ENCODE measurements around the gene HES4.
"Not testable (repeated sequence)": the region's sequence is repeated elsewhere in the genome, so short reads cannot be mapped to it uniquely, and the experiment has no call there.

HES4 gene

GRCh38 chr1:1014799-1015681 is 15.1 kb upstream of the HES4 start:
- no peaks in the 10 kb centered on the region for H3K9me3 ChIP-seq (ENCODE audit: control insufficient read depth, insufficient read depth, low read length)
- no peaks in the 10 kb centered on the region for H3K27me3 ChIP-seq (ENCODE audit: control insufficient read depth, insufficient read depth, low read length)
- no peaks in the 10 kb centered on the region for H3K36me3 ChIP-seq (ENCODE audit: control insufficient read depth, insufficient read depth, low read length)
- H3K9ac ChIP-seq (ENCODE audit: low read depth, low read length) = no peak overlapping the region
- H3K4me3 ChIP-seq (ENCODE audit: low read depth, low read length) = no peak overlapping the region
- H3K4me1 ChIP-seq (ENCODE audit: control insufficient read depth, insufficient read depth, low read length) = peaks cover 16% of the 10 kb centered on the region; the same call in 1 of the 2 replicates
- H3K27ac ChIP-seq (ENCODE audit: low read depth, low read length) = no peak overlapping the region

- Histone ChIP-seq H3K27me3 (ENCODE audit: control insufficient read depth, insufficient read depth, low read length) (no peaks in the 10 kb centered on the region), H3K36me3 (ENCODE audit: control insufficient read depth, insufficient read depth, low read length) (no peaks in the 10 kb centered on the region), H3K4me1 (ENCODE audit: control insufficient read depth, insufficient read depth, low read length) (peaks cover 16% of the 10 kb centered on the region; the same call in 1 of the 2 replicates), H3K27ac (ENCODE audit: low read depth, low read length) (no peak overlapping the region), H3K4me3 (ENCODE audit: low read depth, low read length) (peak overlapping the region; percentile 77), H3K9ac (ENCODE audit: low read depth, low read length) (peak overlapping the region; percentile 64; the same call in 1 of the 2 replicates), H3K9me3 (ENCODE audit: control insufficient read depth, insufficient read depth, low read length) (no peaks in the 10 kb centered on the region)
Observed at GRCh38 chr1:1013922-1014648, 14.2 kb upstream of the HES4 start.

DNA sequence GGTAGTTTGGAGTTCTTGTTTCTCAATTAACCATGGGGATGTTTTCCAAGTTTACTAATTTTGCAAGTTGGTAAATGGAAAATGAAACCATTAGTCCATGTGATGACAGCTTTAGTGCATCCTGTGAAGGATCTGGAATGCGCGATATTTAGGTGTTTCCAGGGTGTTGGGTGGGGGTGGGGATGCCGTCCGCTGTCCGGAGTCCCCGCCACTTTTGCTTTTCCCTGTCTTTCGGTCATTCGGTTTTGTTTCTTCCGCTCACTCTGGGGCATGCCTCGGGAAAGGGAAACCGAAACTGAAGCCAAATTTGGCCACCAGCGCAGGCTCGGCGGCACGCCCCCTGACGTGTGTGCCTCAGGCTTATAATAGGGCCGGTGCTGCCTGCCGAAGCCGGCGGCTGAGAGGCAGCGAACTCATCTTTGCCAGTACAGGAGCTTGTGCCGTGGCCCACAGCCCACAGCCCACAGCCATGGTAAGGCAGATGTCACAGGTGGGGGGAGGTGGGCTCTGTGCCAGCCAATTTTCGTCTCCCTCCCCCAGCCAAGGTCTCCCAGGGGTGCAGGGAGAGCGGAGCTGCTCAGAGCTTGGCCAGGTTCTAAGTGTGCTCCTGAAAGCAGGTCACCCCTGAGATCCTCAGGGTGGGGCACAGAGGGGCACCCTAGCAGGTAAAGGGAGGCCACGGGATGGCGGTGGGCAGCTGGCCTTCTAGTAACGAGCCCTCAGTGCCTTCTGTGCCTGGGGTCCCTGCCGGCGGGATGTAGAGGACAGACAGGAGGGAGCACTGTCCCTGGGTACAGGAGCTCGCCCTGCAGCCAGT is 13.4 kb upstream of the HES4 start, which contains the start of gene ISG15:
Gene ISG15, plus strand, starts transcription at position 393 of the 817 bp plus-strand sequence. Its CDS starts 77 bp downstream, at position 470.
- Histone ChIP-seq H3K36me3 (ENCODE audit: control insufficient read depth, insufficient read depth, low read length) (no peaks in the 10 kb centered on the region), H3K9ac (ENCODE audit: low read depth, low read length) (peak within 1 kb of the TSS; percentile 64), H3K4me3 (ENCODE audit: low read depth, low read length) (peak within 1 kb of the TSS; percentile 77), H3K27me3 (ENCODE audit: control insufficient read depth, insufficient read depth, low read length) (no peaks in the 10 kb centered on the region), H3K27ac (ENCODE audit: low read depth, low read length) (peak within 1 kb of the TSS; percentile 86), H3K9me3 (ENCODE audit: control insufficient read depth, insufficient read depth, low read length) (no peaks in the 10 kb centered on the region), H3K4me1 (ENCODE audit: control insufficient read depth, insufficient read depth, low read length) (peaks cover 16% of the 10 kb centered on the region; the same call in 1 of the 2 replicates)

DNA sequence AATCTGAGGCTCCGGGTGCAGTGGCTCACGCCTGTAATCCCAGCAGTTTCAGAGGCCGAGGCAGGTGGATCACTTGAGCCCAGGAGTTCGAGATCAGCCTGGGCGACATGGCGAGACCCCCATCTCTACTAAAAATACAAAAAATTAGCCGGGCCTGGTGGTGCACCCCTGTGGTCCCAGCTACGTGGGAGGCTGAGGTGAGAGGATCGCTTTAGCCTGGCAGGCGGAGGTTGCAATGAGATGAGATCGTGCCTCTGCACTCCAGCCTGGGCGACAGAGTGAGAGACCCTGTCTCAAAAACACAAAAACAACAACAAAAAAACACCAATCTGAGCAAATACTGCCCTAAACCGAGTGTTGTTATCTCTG is 12.8 kb upstream of the HES4 start:
- H3K9me3 ChIP-seq (ENCODE audit: control insufficient read depth, insufficient read depth, low read length); H3K27me3 ChIP-seq (ENCODE audit: control insufficient read depth, insufficient read depth, low read length); H3K36me3 ChIP-seq (ENCODE audit: control insufficient read depth, insufficient read depth, low read length): not testable (repeated sequence)
- H3K9ac ChIP-seq (ENCODE audit: low read depth, low read length) = peak overlapping the region; percentile 53; the same call in 1 of the 2 replicates
- H3K4me3 ChIP-seq (ENCODE audit: low read depth, low read length) = peak overlapping the region; percentile 77
- H3K27ac ChIP-seq (ENCODE audit: low read depth, low read length) = peak overlapping the region; percentile 86
- peaks cover 16% of the 10 kb centered on the region; the same call in 1 of the 2 replicates for H3K4me1 ChIP-seq (ENCODE audit: control insufficient read depth, insufficient read depth, low read length)

DNA sequence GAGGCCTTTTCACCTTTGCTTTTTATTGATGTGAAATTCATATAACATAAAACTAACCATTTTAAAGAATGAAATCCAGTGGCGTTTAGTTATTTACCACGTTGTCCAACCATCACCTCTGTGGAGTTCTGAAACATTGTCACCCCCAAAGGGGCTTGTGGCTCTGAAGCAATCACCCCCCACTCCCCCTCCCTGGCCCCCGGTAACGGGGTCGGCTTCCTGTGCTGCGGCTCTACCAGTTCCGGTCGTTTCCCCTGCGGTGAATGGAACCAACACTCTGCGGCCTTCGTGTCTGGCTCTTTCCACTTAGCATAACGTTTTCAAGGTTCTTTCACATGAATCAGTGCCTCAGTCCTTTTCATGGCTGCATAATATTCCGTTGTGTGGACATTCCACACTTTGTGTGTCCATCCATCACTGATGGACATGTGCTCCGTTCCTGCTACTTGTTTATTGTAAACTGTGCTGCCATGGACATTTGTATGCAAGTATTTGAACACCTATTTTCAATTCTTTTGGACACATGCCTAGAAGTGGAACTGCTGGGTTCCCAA is 11.6 kb upstream of the HES4 start:
- Histone ChIP-seq H3K4me3 (ENCODE audit: low read depth, low read length) (no peak overlapping the region), H3K4me1 (ENCODE audit: control insufficient read depth, insufficient read depth, low read length) (peaks cover 16% of the 10 kb centered on the region; the same call in 1 of the 2 replicates), H3K9ac (ENCODE audit: low read depth, low read length) (no peak overlapping the region), H3K9me3 (ENCODE audit: control insufficient read depth, insufficient read depth, low read length) (no peaks in the 10 kb centered on the region), H3K36me3 (ENCODE audit: control insufficient read depth, insufficient read depth, low read length) (no peaks in the 10 kb centered on the region), H3K27me3 (ENCODE audit: control insufficient read depth, insufficient read depth, low read length) (peaks cover 8% of the 10 kb centered on the region; the same call in 1 of the 2 replicates), H3K27ac (ENCODE audit: low read depth, low read length) (no peak overlapping the region)

- H3K4me3 ChIP-seq (ENCODE audit: low read depth, low read length); H3K27ac ChIP-seq (ENCODE audit: low read depth, low read length); H3K9me3 ChIP-seq (ENCODE audit: control insufficient read depth, insufficient read depth, low read length); H3K36me3 ChIP-seq (ENCODE audit: control insufficient read depth, insufficient read depth, low read length); H3K9ac ChIP-seq (ENCODE audit: low read depth, low read length): not testable (repeated sequence)
- Histone ChIP-seq H3K27me3 (ENCODE audit: control insufficient read depth, insufficient read depth, low read length) (peaks cover 11% of the 10 kb centered on the region), H3K4me1 (ENCODE audit: control insufficient read depth, insufficient read depth, low read length) (peaks cover 18% of the 10 kb centered on the region; the same call in 1 of the 2 replicates)
Observed at GRCh38 chr1:1010131-1010530, 10.2 kb upstream of the HES4 start.

GRCh38 chr1:1006305-1007159 is 6.6 kb upstream of the HES4 start:
- no peak overlapping the region for H3K4me3 ChIP-seq (ENCODE audit: low read depth, low read length)

GRCh38 chr1:1005774-1006304 is 5.9 kb upstream of the HES4 start:
- Histone ChIP-seq H3K27me3 (ENCODE audit: control insufficient read depth, insufficient read depth, low read length) (peaks cover 49% of the 10 kb centered on the region), H3K9ac (ENCODE audit: low read depth, low read length) (no peak overlapping the region), H3K4me1 (ENCODE audit: control insufficient read depth, insufficient read depth, low read length) (peaks cover 3% of the 10 kb centered on the region; the same call in 1 of the 2 replicates), H3K36me3 (ENCODE audit: control insufficient read depth, insufficient read depth, low read length) (no peaks in the 10 kb centered on the region), H3K9me3 (ENCODE audit: control insufficient read depth, insufficient read depth, low read length) (no peaks in the 10 kb centered on the region), H3K27ac (ENCODE audit: low read depth, low read length) (no peak overlapping the region), H3K4me3 (ENCODE audit: low read depth, low read length) (no peak overlapping the region)

More at GRCh38 chr1:1006305-1007159, 6.6 kb upstream of the HES4 start:
- no peak overlapping the region for H3K9ac ChIP-seq (ENCODE audit: low read depth, low read length)
- peaks cover 3% of the 10 kb centered on the region; the same call in 1 of the 2 replicates for H3K4me1 ChIP-seq (ENCODE audit: control insufficient read depth, insufficient read depth, low read length)
- peaks cover 42% of the 10 kb centered on the region for H3K27me3 ChIP-seq (ENCODE audit: control insufficient read depth, insufficient read depth, low read length)
- H3K9me3 ChIP-seq (ENCODE audit: control insufficient read depth, insufficient read depth, low read length) = no peaks in the 10 kb centered on the region
- no peak overlapping the region for H3K27ac ChIP-seq (ENCODE audit: low read depth, low read length)
- no peaks in the 10 kb centered on the region for H3K36me3 ChIP-seq (ENCODE audit: control insufficient read depth, insufficient read depth, low read length)

GRCh38 chr1:1004780-1005697 is 5.1 kb upstream of the HES4 start:
- H3K36me3 ChIP-seq (ENCODE audit: control insufficient read depth, insufficient read depth, low read length) = no peaks in the 10 kb centered on the region
- peaks cover 57% of the 10 kb centered on the region for H3K27me3 ChIP-seq (ENCODE audit: control insufficient read depth, insufficient read depth, low read length)
- no peaks in the 10 kb centered on the region for H3K9me3 ChIP-seq (ENCODE audit: control insufficient read depth, insufficient read depth, low read length)
- H3K4me1 ChIP-seq (ENCODE audit: control insufficient read depth, insufficient read depth, low read length) = peaks cover 3% of the 10 kb centered on the region; the same call in 1 of the 2 replicates
- no peak overlapping the region for H3K9ac ChIP-seq (ENCODE audit: low read depth, low read length)
- H3K27ac ChIP-seq (ENCODE audit: low read depth, low read length) = peak overlapping the region; percentile 57
- H3K4me3 ChIP-seq (ENCODE audit: low read depth, low read length) = no peak overlapping the region

Measured in HUES48 (cell line).